LNCaP clone FGC (cell line): ENCODE results near the gene SMAD4.

Source experiments
- DNase-seq: peaks from one replicate; pipeline ENCODE4 v3.0.0-alpha.2; 2011; ENCODE audit warnings: low read depth
- H3K4me3 ChIP-seq: 2 replicates; pipeline ENCODE4 v1.5.1; 2011; ENCODE audit warnings: mild to moderate bottlenecking, low read depth, low read length, control low read depth
- CTCF ChIP-seq: IDR thresholded peaks from 2 replicates; pipeline ENCODE4 v1.5.1; 2012; ENCODE audit warnings: mild to moderate bottlenecking; ENCODE audit not compliant: control insufficient read depth, insufficient read depth; ENCODE audit errors: extremely low read depth

Gene SMAD4

GRCh38 chr18:51078026-51078425, 48.0 kb downstream of the SMAD4 start:
- TF ChIP-seq CTCF: no peak
- DNase-seq: no peak
- no peak overlapping the region for H3K4me3 ChIP-seq

GRCh38 chr18:51082571-51083267, 52.7 kb downstream of the SMAD4 start:
- H3K4me3 ChIP-seq: no peak overlapping the region
- no peak for DNase-seq
- TF ChIP-seq CTCF: no peak

DNA sequence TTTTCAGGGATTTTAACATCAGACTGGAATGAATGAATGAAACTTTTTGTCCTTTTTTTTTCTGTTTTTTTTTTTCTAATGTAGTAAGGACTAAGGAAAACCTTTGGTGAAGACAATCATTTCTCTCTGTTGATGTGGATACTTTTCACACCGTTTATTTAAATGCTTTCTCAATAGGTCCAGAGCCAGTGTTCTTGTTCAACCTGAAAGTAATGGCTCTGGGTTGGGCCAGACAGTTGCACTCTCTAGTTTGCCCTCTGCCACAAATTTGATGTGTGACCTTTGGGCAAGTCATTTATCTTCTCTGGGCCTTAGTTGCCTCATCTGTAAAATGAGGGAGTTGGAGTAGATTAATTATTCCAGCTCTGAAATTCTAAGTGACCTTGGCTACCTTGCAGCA, 53.4 kb downstream of the SMAD4 start:
- H3K4me3 ChIP-seq: no peak overlapping the region

DNA sequence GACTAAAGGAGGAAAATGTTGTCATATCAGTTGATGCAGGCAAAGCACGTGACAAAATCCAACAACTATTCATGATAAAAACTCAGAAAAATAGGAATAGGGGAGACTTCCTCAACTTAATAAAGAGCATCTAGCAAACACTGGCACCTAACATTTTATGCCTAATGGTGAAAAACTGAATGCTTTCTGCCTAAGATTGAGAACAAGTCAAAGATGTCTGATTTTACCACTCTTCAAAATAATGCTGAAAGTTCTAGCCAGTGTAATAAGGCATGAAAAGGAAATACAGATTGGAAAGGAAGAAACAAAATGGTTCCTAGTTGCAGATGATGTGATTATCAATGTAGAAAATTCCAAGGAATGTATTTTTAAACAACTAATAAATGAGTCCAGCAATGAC, 58.4 kb downstream of the SMAD4 start:
- H3K4me3 ChIP-seq: no peak overlapping the region
- no peak for DNase-seq
- no peak for TF ChIP-seq CTCF

More for the DNA sequence above, 53.4 kb downstream of the SMAD4 start:
- DNase-seq: no peak
- no peak for TF ChIP-seq CTCF

DNA sequence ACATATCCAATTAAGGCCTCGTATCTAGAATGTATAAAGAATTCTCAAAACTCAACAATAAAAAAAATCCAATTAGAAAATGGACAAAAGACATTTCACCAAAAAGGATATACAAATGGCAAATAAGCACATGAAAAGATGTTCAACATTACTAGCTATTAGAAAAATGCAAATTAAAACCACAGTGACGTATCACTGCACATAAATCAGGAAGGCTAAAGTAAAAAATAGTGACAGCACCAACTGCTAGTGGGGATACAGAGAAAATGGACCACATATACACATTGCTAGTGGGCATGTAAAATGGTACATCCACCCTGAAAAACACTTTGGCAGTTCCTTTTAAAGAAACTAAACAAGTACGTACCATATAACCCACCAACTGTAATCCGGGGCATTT, 59.7 kb downstream of the SMAD4 start:
- no peak for DNase-seq

DNA sequence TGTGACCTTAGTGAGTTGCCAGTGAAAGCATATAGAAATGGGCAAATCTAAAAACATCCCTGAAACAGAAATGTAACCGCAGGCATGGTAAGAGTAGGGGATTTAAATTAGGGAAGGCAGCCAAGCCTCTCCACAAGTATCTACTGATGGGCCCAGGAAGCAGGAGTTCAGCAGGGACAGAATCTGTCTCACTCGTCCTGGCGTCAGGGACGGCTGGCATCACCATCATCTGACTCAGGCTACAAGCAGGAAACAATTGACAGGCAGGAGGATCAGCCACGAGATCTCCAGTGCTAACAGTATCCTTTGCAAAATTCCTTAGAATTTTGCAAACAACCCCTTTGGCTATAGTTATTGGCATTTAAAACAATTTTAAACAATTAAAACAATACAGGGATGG, 61.3 kb downstream of the SMAD4 start:
- no peak for DNase-seq
- H3K4me3 ChIP-seq: no peak overlapping the region

More for the DNA sequence above, 59.7 kb downstream of the SMAD4 start:
- TF ChIP-seq CTCF: no peak
- H3K4me3 ChIP-seq: no peak overlapping the region

More for the DNA sequence above, 61.3 kb downstream of the SMAD4 start:
- no peak for TF ChIP-seq CTCF
